Activated CD8-positive, alpha-beta T cell treated with anti-CD3 and anti-CD28 coated beads for 36 hours (primary cell): ENCODE data around the gene UBE2D2. TPM values are rescaled to one million over a fixed set of nuclear protein-coding genes. Genes with fewer than 3 reads are reported as not detected.

Experiments
- ATAC-seq: fragments of 200-7000 bp; cut with Tn5 transposase; one replicate; pipeline ENCODE4 v1.10.0; 2021; ENCODE audit warnings: mild to moderate bottlenecking, moderate library complexity
- CTCF ChIA-PET: fragments of 350-600 bp; sonication (Branson Sonifier 250); formaldehyde crosslinking; loops from one replicate; lab custom pipeline; 2021; ENCODE audit warnings: antibody characterized with exemption; lab: Charles Lee
- POLR2A ChIA-PET: fragments of 350-600 bp; sonication (Branson Sonifier 250); formaldehyde crosslinking; loops from one replicate; lab custom pipeline; 2021; ENCODE audit warnings: antibody characterized with exemption; lab: Charles Lee
- DNase-seq: peaks from one replicate; pipeline ENCODE4 v3.0.0-alpha.2; 2020
- H3K27ac Mint-ChIP-seq: one replicate; pipeline ENCODE4 v1.8.0; 2021; ENCODE audit warnings: mild to moderate bottlenecking, mixed read lengths
- H3K27me3 Mint-ChIP-seq: one replicate; pipeline ENCODE4 v1.8.0; 2021; ENCODE audit warnings: mixed read lengths
- H3K36me3 Mint-ChIP-seq: one replicate; pipeline ENCODE4 v1.8.0; 2021; ENCODE audit warnings: low read depth, mixed read lengths
- H3K4me1 Mint-ChIP-seq: one replicate; pipeline ENCODE4 v1.8.0; 2021; ENCODE audit warnings: low read depth, mixed read lengths
- H3K4me3 Mint-ChIP-seq: one replicate; pipeline ENCODE4 v1.8.0; 2021; ENCODE audit warnings: mild to moderate bottlenecking, moderate library complexity, mixed read lengths
- H3K9me3 Mint-ChIP-seq: one replicate; pipeline ENCODE4 v1.8.0; 2021; ENCODE audit warnings: mixed read lengths
- CTCF ChIP-seq: fragments of 200-600 bp; IDR thresholded peaks from one replicate; pipeline ENCODE4 v1.8.0; 2022; ENCODE audit warnings: antibody characterized with exemption, mild to moderate bottlenecking
- intact Hi-C: fragments of 100-400 bp; cut with micrococcal nuclease; formaldehyde crosslinking; loops from one replicate; pipeline ENCODE4 v1.10.0; 2022
- total RNA-seq, 2 experiments: library from RNA; stranded (reverse); gene quantifications; one replicate each; pipeline ENCODE4 v1.2.3, GENCODE V29; 2021

Gene UBE2D2
- total RNA-seq, 2 experiments from 2014 or later = 239 to 253 TPM

- CTCF ChIA-PET = interaction anchor here (1.5 to 3.1 kb wide), 4 partner anchors 10 to 119 kb away, joined by 6 to 31 read pairs (median 9); no protein-coding TSS in a partner anchor
- Mint-ChIP-seq H3K9me3 (no peaks in the 10 kb centered on the region), H3K27me3 (peaks cover 36% of the 10 kb centered on the region), H3K4me1 (peaks cover 30% of the 10 kb centered on the region), H3K4me3 (peak overlapping the region; percentile 15), H3K27ac (no peak overlapping the region), H3K36me3 (no peaks in the 10 kb centered on the region)
- TF ChIP-seq CTCF = no peak
- DNase-seq (no peak), ATAC-seq (no peak)
- POLR2A ChIA-PET = interaction anchor here (1.4 to 11.4 kb wide), 2 partner anchors 11 to 14 kb away, joined by 7 to 87 read pairs; no protein-coding TSS in a partner anchor
- intact Hi-C loops = no loop called here
Observed at GRCh38 chr5:139646912-139647505, 85.9 kb downstream of the UBE2D2 start.

- H3K27me3 Mint-ChIP-seq = peaks cover 40% of the 10 kb centered on the region
- no peak for DNase-seq
- ATAC-seq = no peak
- no peaks in the 10 kb centered on the region for H3K9me3 Mint-ChIP-seq
- H3K4me1 Mint-ChIP-seq = peaks cover 36% of the 10 kb centered on the region
- ChIA-PET POLR2A (interaction anchor here (1.3 to 11.4 kb wide), 3 partner anchors 11 to 20 kb away, joined by 4 to 87 read pairs (median 7); no protein-coding TSS in a partner anchor), CTCF (interaction anchor here (1.1 to 3.1 kb wide), 5 partner anchors 11 to 118 kb away, joined by 4 to 31 read pairs (median 8); no protein-coding TSS in a partner anchor)
- H3K4me3 Mint-ChIP-seq = peak overlapping the region; percentile 50
- intact Hi-C loops = no loop called here
- no peaks in the 10 kb centered on the region for H3K36me3 Mint-ChIP-seq
- no peak for TF ChIP-seq CTCF
- H3K27ac Mint-ChIP-seq = no peak overlapping the region
Observed at GRCh38 chr5:139647506-139648204, 86.5 kb downstream of the UBE2D2 start.

GRCh38 chr5:139648205-139649081, 87.3 kb downstream of the UBE2D2 start, which contains the start of gene CXXC5:
Gene CXXC5, plus strand, starts transcription at chr5:139648349. Its CDS starts 32,175 bp downstream, at chr5:139680524.
- peaks cover 44% of the 10 kb centered on the region for H3K4me1 Mint-ChIP-seq
- no peaks in the 10 kb centered on the region for H3K9me3 Mint-ChIP-seq
- peak; percentile 69 for DNase-seq
- ATAC-seq = peak; percentile 34
- CTCF ChIA-PET = interaction anchor here (1.1 to 3.1 kb wide), 6 partner anchors 11 to 135 kb away, joined by 4 to 31 read pairs (median 7); no protein-coding TSS in a partner anchor
- peak within 1 kb of the TSS; percentile 77 for H3K4me3 Mint-ChIP-seq
- peaks cover 44% of the 10 kb centered on the region for H3K27me3 Mint-ChIP-seq
- TF ChIP-seq CTCF = no peak
- POLR2A ChIA-PET = interaction anchor here (1.3 to 11.4 kb wide), 4 partner anchors 12 to 22 kb away, joined by 4 to 87 read pairs (median 6); no protein-coding TSS in a partner anchor
- H3K27ac Mint-ChIP-seq = no peak within 1 kb of the TSS
- H3K36me3 Mint-ChIP-seq = no peaks in the 10 kb centered on the region
- intact Hi-C loops = loop anchor here (1.0 kb wide), 1 partner anchor 12 kb away; no protein-coding TSS in a partner anchor

- intact Hi-C loops = loop anchor here (1.0 kb wide), 1 partner anchor 13 kb away; no protein-coding TSS in a partner anchor
- Mint-ChIP-seq H3K36me3 (no peaks in the 10 kb centered on the region), H3K27me3 (peaks cover 44% of the 10 kb centered on the region), H3K27ac (no peak overlapping the region), H3K4me3 (peak overlapping the region; percentile 77), H3K9me3 (no peaks in the 10 kb centered on the region), H3K4me1 (peaks cover 52% of the 10 kb centered on the region)
- CTCF ChIA-PET = interaction anchor here (0.9 to 5.8 kb wide), 8 partner anchors 10 to 136 kb away, joined by 3 to 40 read pairs (median 4); no protein-coding TSS in a partner anchor
- TF ChIP-seq CTCF = no peak
- no peak for ATAC-seq
- POLR2A ChIA-PET = interaction anchor here (1.0 to 11.4 kb wide), 6 partner anchors 13 to 111 kb away, joined by 3 to 87 read pairs (median 4); no protein-coding TSS in a partner anchor
- peak; percentile 59 for DNase-seq
Observed at GRCh38 chr5:139649082-139649991, 88.2 kb downstream of the UBE2D2 start.
